Tibial nerve (tissue), 4 donors: ENCODE results near the gene FZD4. TPM values are rescaled to one million over a fixed set of nuclear protein-coding genes. Genes with fewer than 3 reads are reported as not detected.

Experiments
- DNase-seq, 2 donors: peaks; one replicate each; pipeline ENCODE4 v3.0.0-alpha.2; 2019; ENCODE audit warnings: low spot score in 2 of 2
- H3K27ac ChIP-seq, 4 donors: fragments of 200-600 bp; sonication (generic) in 3 of 4; one replicate each; pipeline ENCODE4 v1.5.1; 2017 to 2019; ENCODE audit warnings: mild to moderate bottlenecking in 1 of 4
- H3K27me3 ChIP-seq, 2 donors: fragments of 200-600 bp; sonication (generic) in 1 of 2; one replicate each; pipeline versions ENCODE4 v1.5.1 to v1.6.0; 2017 to 2019
- H3K36me3 ChIP-seq, 3 donors: fragments of 200-600 bp; sonication (generic); one replicate each; pipeline ENCODE4 v1.5.1; 2018 to 2019
- H3K4me1 ChIP-seq, 4 donors: fragments of 200-600 bp; sonication (generic) in 3 of 4; one replicate each; pipeline ENCODE4 v1.5.1; 2017 to 2019
- H3K4me3 ChIP-seq, 4 donors: fragments of 200-600 bp; sonication (generic) in 3 of 4; one replicate each; pipeline ENCODE4 v1.5.1; 2017 to 2019; ENCODE audit warnings: mild to moderate bottlenecking in 1 of 4, moderate library complexity in 1 of 4
- H3K9me3 ChIP-seq, 4 donors: fragments of 200-600 bp; sonication (generic) in 3 of 4; one replicate each; pipeline ENCODE4 v1.5.1; 2017 to 2019
- EP300 ChIP-seq, 2 donors: sonication (generic); formaldehyde crosslinking; IDR thresholded peaks; one replicate each; pipeline ENCODE4 v1.6.1; 2017; ENCODE audit warnings: antibody characterized with exemption in 2 of 2, mild to moderate bottlenecking in 1 of 2
- POLR2A ChIP-seq, 2 donors: fragments of 450-650 bp; IDR thresholded peaks; one replicate each; pipeline ENCODE4 v1.6.1; 2017; ENCODE audit warnings: antibody characterized with exemption in 2 of 2, mild to moderate bottlenecking in 2 of 2, moderate library complexity in 2 of 2
- WGBS, 2 donors: methylation state at CpG; one replicate each; pipeline ENCODE4 v1.1.5; 2018; 5-methylcytosine and 5-hydroxymethylcytosine counted together
- total RNA-seq, 4 donors: library from RNA; depleted of rRNA; stranded (reverse); fragments of >200 nt; gene quantifications; one replicate each; pipeline ENCODE4 v1.1.0, GENCODE V29; 2016
- TF ChIP-seq, protein P1 (sequence below), 5 experiments: fragments of 200-600 bp in 3 of 5; fragments of 450-650 bp in 2 of 5; sonication (generic) in 3 of 5; IDR thresholded peaks; one replicate each; pipeline ENCODE4 v1.5.1; 2016 to 2019; ENCODE audit warnings: antibody characterized with exemption in 5 of 5, mild to moderate bottlenecking in 3 of 5, moderate library complexity in 2 of 5

Gene FZD4
- total RNA-seq, 4 donors from 2014 or later: 66.8 to 106 (median 80.4) TPM

- H3K27me3 ChIP-seq: no peaks in the 10 kb centered on the region
- WGBS, 2 donors: 95 to 100% methylated on average over 1 of the region's 1 CpG
- TF ChIP-seq EP300 (IDR thresholded peaks at IDR 0.05): no peak
- TF ChIP-seq POLR2A (IDR thresholded peaks at IDR 0.05): no peak
- TF ChIP-seq, protein P1, sequence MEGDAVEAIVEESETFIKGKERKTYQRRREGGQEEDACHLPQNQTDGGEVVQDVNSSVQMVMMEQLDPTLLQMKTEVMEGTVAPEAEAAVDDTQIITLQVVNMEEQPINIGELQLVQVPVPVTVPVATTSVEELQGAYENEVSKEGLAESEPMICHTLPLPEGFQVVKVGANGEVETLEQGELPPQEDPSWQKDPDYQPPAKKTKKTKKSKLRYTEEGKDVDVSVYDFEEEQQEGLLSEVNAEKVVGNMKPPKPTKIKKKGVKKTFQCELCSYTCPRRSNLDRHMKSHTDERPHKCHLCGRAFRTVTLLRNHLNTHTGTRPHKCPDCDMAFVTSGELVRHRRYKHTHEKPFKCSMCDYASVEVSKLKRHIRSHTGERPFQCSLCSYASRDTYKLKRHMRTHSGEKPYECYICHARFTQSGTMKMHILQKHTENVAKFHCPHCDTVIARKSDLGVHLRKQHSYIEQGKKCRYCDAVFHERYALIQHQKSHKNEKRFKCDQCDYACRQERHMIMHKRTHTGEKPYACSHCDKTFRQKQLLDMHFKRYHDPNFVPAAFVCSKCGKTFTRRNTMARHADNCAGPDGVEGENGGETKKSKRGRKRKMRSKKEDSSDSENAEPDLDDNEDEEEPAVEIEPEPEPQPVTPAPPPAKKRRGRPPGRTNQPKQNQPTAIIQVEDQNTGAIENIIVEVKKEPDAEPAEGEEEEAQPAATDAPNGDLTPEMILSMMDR (IDR thresholded peaks at IDR 0.05): no peak
- H3K27ac ChIP-seq: no peak overlapping the region
- H3K4me1 ChIP-seq: peaks cover 0 to 46% (median 4%) of the 10 kb centered on the region in 4 donors
- no peak overlapping the region for H3K4me3 ChIP-seq
- no peak for DNase-seq
- H3K9me3 ChIP-seq: no peaks in the 10 kb centered on the region
- H3K36me3 ChIP-seq: no peaks in the 10 kb centered on the region
Measured at GRCh38 chr11:86922225-86922624, 33.0 kb downstream of the FZD4 start.

DNA sequence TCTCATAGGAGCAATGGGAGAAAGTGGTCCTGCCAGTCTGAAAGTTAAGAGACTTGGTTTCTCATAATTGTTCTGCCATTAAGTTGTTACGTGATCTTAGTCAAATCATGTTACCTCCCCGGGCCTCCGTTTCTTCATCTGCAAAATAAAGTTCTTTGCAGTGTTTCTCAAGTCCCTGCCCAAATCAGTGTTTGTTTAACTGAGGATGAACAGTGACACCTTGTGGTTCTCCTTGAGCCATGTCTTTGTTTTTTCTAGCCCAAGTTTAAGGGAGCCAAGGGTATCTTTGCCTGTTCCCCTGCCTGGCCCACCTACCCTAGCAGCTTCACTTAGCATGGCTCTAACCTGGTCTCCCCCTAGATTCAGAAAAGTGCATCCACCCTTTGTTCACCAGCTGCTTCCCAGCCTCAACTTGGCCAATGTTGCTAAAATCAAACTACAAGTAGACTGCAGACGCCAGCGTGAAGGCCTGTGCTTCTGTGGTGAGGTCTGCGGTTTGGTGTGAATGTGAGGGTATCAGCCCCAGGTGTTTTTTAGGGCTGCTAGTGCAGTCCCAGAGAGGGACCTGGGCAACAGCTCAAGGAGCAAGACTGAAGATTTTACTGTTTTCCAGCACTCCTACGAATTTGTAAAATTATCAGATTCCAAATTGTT is 35.5 kb downstream of the FZD4 start:
- peaks cover 0 to 54% (median 7%) of the 10 kb centered on the region in 4 donors for H3K4me1 ChIP-seq
- H3K27ac ChIP-seq: peak overlapping the region in 3 of 4 donors; percentile 4 to 79 (median 70)
- DNase-seq: peak in 1 of 2 donors; percentile 43
- 56 to 59% methylated on average over 7 of the region's 7 CpGs for WGBS, 2 donors
- H3K4me3 ChIP-seq: no peak overlapping the region
- no peaks in the 10 kb centered on the region for H3K9me3 ChIP-seq
- H3K27me3 ChIP-seq: no peaks in the 10 kb centered on the region
- H3K36me3 ChIP-seq: no peaks in the 10 kb centered on the region
- TF ChIP-seq, protein P1 (IDR thresholded peaks at IDR 0.05): peak; percentile 33 to 83 (median 68)
- TF ChIP-seq POLR2A (IDR thresholded peaks at IDR 0.05): no peak
- no peak for TF ChIP-seq EP300 (IDR thresholded peaks at IDR 0.05)

DNA sequence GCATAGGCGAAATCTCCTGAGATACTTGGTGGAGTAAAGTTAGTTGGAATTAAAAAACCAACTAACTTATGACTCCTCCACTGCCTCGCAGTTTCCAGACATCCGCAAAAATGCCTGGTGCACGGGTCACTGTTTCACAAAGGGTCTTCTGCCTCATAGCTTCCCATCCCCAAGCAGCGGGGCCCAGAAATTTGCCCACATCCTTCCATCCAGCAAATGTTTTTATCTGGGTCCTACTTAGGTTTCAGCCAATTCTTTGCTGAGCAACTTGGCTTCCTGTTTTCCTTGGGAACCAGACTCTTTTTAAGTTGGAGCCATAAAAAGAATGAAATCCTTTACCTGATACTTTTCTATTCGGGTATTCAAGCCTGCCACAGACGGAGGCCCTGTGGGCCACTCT is 36.2 kb downstream of the FZD4 start:
- Histone ChIP-seq H3K27ac (peak overlapping the region; percentile 4 to 79 (median 40)), H3K9me3 (no peaks in the 10 kb centered on the region), H3K27me3 (no peaks in the 10 kb centered on the region), H3K36me3 (no peaks in the 10 kb centered on the region), H3K4me3 (no peak overlapping the region), H3K4me1 (peaks cover 0 to 54% (median 7%) of the 10 kb centered on the region in 4 donors)
- TF ChIP-seq, protein P1 (IDR thresholded peaks at IDR 0.05): no peak
- no peak for TF ChIP-seq POLR2A (IDR thresholded peaks at IDR 0.05)
- no peak for TF ChIP-seq EP300 (IDR thresholded peaks at IDR 0.05)
- DNase-seq: no peak
- 63 to 65% methylated on average over 7 of the region's 7 CpGs for WGBS, 2 donors

- WGBS, 2 donors: 89% methylated on average over 2 of the region's 2 CpGs
- Histone ChIP-seq H3K27me3 (no peaks in the 10 kb centered on the region), H3K4me3 (no peak overlapping the region), H3K36me3 (no peaks in the 10 kb centered on the region), H3K27ac (peak overlapping the region in 2 of 4 donors; percentile 70 to 79), H3K4me1 (peaks cover 0 to 54% (median 7%) of the 10 kb centered on the region in 4 donors), H3K9me3 (no peaks in the 10 kb centered on the region)
- TF ChIP-seq, protein P1 (IDR thresholded peaks at IDR 0.05): no peak
- no peak for TF ChIP-seq EP300 (IDR thresholded peaks at IDR 0.05)
- TF ChIP-seq POLR2A (IDR thresholded peaks at IDR 0.05): no peak
- no peak for DNase-seq
Measured at GRCh38 chr11:86918496-86918895, 36.7 kb downstream of the FZD4 start.

GRCh38 chr11:86917589-86917988 is 37.6 kb downstream of the FZD4 start:
- H3K9me3 ChIP-seq: no peaks in the 10 kb centered on the region
- H3K4me3 ChIP-seq: no peak overlapping the region
- peaks cover 0 to 4% (median 0%) of the 10 kb centered on the region in 3 donors for H3K36me3 ChIP-seq
- TF ChIP-seq POLR2A (IDR thresholded peaks at IDR 0.05) (no peak), EP300 (IDR thresholded peaks at IDR 0.05) (no peak)
- TF ChIP-seq, protein P1 (IDR thresholded peaks at IDR 0.05): no peak
- 69 to 85% methylated on average over 2 of the region's 2 CpGs for WGBS, 2 donors
- no peak for DNase-seq
- peaks cover 0 to 54% (median 7%) of the 10 kb centered on the region in 4 donors for H3K4me1 ChIP-seq
- H3K27me3 ChIP-seq: no peaks in the 10 kb centered on the region
- H3K27ac ChIP-seq: peak overlapping the region in 3 of 4 donors; percentile 2 to 79 (median 71)
